HepG2 (cell line): ENCODE data around the gene CHKA. TPM values are rescaled to one million over a fixed set of nuclear protein-coding genes. Genes with fewer than 3 reads are reported as not detected.
A peak's percentile ranks its signal among the peaks of the same experiment; 100 is the strongest.

Experiments used
- BRD4 ChIP-seq: sonication (generic); formaldehyde crosslinking; IDR thresholded peaks from 2 replicates; pipeline ENCODE4 v1.4.0; 2020; ENCODE audit warnings: missing genetic modification reagents
- ELF3 ChIP-seq: IDR thresholded peaks from 2 replicates; pipeline ENCODE4 v1.6.1; 2016; ENCODE audit warnings: missing genetic modification reagents, missing compliant biosample characterization
- GATAD1 ChIP-seq: IDR thresholded peaks from 2 replicates; pipeline ENCODE4 v1.6.1; 2016; ENCODE audit warnings: missing genetic modification reagents, missing compliant biosample characterization
- JUND ChIP-seq: sonication (generic); formaldehyde crosslinking; IDR thresholded peaks from 2 replicates; pipeline ENCODE4 v1.8.0; 2022; ENCODE audit warnings: mild to moderate bottlenecking, missing genetic modification reagents
- MED8 ChIP-seq: sonication (generic); formaldehyde crosslinking; IDR thresholded peaks from 2 replicates; pipeline ENCODE4 v1.8.1; 2023; ENCODE audit warnings: mild to moderate bottlenecking, missing genetic modification reagents; ENCODE audit not compliant: insufficient replicate concordance
- MLLT10 ChIP-seq: sonication (generic); formaldehyde crosslinking; IDR thresholded peaks from 2 replicates; pipeline ENCODE4 v1.4.0; 2020; ENCODE audit warnings: missing genetic modification reagents
- RFX1 ChIP-seq: fragments of 450-650 bp; IDR thresholded peaks from 2 replicates; pipeline ENCODE4 v1.6.1; 2017
- SP5 ChIP-seq: IDR thresholded peaks from 2 replicates; pipeline ENCODE4 v1.6.1; 2016; ENCODE audit warnings: low read depth, borderline replicate concordance
- U2AF1 ChIP-seq: fragments of 200-400 bp; formaldehyde crosslinking; optimal IDR thresholded peaks from 2 replicates; pipeline ENCODE3; 2017; ENCODE audit warnings: mild to moderate bottlenecking, low read depth, low read length
- ZFP37 ChIP-seq: sonication (generic); formaldehyde crosslinking; IDR thresholded peaks from 2 replicates; pipeline ENCODE4 v1.4.0; 2020; ENCODE audit warnings: missing genetic modification reagents, borderline replicate concordance
- ZNF230 ChIP-seq: sonication (generic); formaldehyde crosslinking; IDR thresholded peaks from 2 replicates; pipeline ENCODE4 v1.4.0; 2020; ENCODE audit warnings: mild to moderate bottlenecking, missing genetic modification reagents
- ZNF367 ChIP-seq: sonication (generic); formaldehyde crosslinking; IDR thresholded peaks from 2 replicates; pipeline ENCODE4 v1.4.0; 2020; ENCODE audit warnings: missing genetic modification reagents, borderline replicate concordance
- ZNF432 ChIP-seq: sonication (generic); formaldehyde crosslinking; IDR thresholded peaks from 2 replicates; pipeline ENCODE4 v1.5.0; 2020; ENCODE audit warnings: missing genetic modification reagents, mild to moderate bottlenecking, borderline replicate concordance
- ZNF772 ChIP-seq: sonication (generic); formaldehyde crosslinking; IDR thresholded peaks from 2 replicates; pipeline ENCODE4 v1.5.0; 2020; ENCODE audit warnings: mild to moderate bottlenecking, missing genetic modification reagents
- ZNF777 ChIP-seq: sonication (generic); formaldehyde crosslinking; IDR thresholded peaks from 2 replicates; pipeline ENCODE4 v1.4.0; 2020; ENCODE audit warnings: missing genetic modification reagents
- polyA plus RNA-seq, 8 experiments: library from polyadenylated mRNA; depleted of rRNA in 3 of 8; stranded (reverse) in 7 of 8; unstranded in 1 of 8; fragments of >200 nt; fragmentation: Illumina TruSeq in 4 of 8; extraction: Trizol in 4 of 8; gene quantifications; 2 replicates each; pipeline versions ENCODE4 v1.2.1 to v1.2.3, GENCODE V29; 2011 to 2016; ENCODE audit warnings: low read depth in 4 of 8, missing spikeins in 1 of 8, mixed read lengths in 1 of 8; ENCODE audit not compliant: insufficient read depth in 1 of 8
- total RNA-seq, 5 experiments: library from RNA; depleted of rRNA; stranded (reverse); fragments of >200 nt; fragmentation: Illumina TruSeq; extraction: Trizol; gene quantifications; 2 replicates each; pipeline ENCODE4 v1.2.3, GENCODE V29; 2016; ENCODE audit warnings: low read depth in 1 of 5
- TF ChIP-seq, protein P1 (sequence below): sonication (generic); formaldehyde crosslinking; IDR thresholded peaks from one replicate; pipeline ENCODE4 v1.5.1; 2020; ENCODE audit warnings: mild to moderate bottlenecking, missing genetic modification reagents; ENCODE audit errors: not compliant biosample characterization
- TF ChIP-seq, protein P2 (sequence below): sonication (generic); formaldehyde crosslinking; IDR thresholded peaks from 2 replicates; pipeline ENCODE4 v1.8.0; 2022; ENCODE audit warnings: mild to moderate bottlenecking, missing genetic modification reagents, moderate library complexity
- TF ChIP-seq, protein P3 (sequence below): sonication (generic); formaldehyde crosslinking; IDR thresholded peaks from 2 replicates; pipeline ENCODE4 v1.5.0; 2020; ENCODE audit warnings: missing genetic modification reagents
- TF ChIP-seq, protein P4 (sequence below): sonication (generic); formaldehyde crosslinking; IDR thresholded peaks from 2 replicates; pipeline ENCODE4 v1.8.0; 2022; ENCODE audit warnings: mild to moderate bottlenecking, missing genetic modification reagents

CHKA gene
- total and polyA plus RNA-seq, 2 of the 13 experiments (the other 11 are each of a cell fraction or from before 2014, with no cell fraction given) = 71.6 to 92.7 TPM

DNA sequence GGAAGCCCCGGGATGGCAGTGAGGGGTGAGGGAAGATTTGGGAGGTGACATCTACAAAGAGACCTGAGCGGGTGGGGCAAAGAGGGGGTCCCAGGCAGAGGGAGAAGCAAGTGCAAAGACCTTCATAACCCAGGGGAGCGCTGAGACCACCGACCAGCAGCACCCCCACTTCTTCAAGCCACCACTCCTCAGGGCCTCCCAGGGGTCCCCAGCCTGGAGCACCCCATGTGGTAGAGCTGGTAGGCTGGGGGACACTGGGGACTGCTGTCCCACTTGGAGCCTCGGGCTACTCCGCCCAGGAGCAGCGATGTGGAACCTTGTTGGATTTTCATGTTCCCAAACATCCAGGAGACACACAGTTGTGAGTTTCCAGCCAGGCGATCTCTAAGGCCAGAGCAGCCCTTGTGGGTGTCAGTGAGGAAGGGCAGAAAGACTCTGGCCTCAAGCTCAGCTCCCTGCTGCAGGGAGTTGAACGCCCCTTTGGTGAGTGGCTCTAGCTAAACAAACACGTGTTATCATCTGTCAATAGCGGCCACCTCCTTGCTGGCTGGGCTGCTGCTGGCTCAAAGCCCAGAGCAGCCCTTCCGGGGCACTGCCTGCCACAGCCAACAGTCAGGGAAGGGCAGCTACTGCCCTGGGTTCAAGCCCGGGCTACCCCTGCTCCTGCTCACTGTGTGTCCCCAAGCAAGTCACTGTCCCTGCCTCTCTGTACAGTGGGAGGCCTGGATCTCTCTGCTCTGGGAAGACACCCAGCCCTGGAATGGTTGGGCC is 25.7 kb upstream of the CHKA start (continued):
- TF ChIP-seq, protein P1, sequence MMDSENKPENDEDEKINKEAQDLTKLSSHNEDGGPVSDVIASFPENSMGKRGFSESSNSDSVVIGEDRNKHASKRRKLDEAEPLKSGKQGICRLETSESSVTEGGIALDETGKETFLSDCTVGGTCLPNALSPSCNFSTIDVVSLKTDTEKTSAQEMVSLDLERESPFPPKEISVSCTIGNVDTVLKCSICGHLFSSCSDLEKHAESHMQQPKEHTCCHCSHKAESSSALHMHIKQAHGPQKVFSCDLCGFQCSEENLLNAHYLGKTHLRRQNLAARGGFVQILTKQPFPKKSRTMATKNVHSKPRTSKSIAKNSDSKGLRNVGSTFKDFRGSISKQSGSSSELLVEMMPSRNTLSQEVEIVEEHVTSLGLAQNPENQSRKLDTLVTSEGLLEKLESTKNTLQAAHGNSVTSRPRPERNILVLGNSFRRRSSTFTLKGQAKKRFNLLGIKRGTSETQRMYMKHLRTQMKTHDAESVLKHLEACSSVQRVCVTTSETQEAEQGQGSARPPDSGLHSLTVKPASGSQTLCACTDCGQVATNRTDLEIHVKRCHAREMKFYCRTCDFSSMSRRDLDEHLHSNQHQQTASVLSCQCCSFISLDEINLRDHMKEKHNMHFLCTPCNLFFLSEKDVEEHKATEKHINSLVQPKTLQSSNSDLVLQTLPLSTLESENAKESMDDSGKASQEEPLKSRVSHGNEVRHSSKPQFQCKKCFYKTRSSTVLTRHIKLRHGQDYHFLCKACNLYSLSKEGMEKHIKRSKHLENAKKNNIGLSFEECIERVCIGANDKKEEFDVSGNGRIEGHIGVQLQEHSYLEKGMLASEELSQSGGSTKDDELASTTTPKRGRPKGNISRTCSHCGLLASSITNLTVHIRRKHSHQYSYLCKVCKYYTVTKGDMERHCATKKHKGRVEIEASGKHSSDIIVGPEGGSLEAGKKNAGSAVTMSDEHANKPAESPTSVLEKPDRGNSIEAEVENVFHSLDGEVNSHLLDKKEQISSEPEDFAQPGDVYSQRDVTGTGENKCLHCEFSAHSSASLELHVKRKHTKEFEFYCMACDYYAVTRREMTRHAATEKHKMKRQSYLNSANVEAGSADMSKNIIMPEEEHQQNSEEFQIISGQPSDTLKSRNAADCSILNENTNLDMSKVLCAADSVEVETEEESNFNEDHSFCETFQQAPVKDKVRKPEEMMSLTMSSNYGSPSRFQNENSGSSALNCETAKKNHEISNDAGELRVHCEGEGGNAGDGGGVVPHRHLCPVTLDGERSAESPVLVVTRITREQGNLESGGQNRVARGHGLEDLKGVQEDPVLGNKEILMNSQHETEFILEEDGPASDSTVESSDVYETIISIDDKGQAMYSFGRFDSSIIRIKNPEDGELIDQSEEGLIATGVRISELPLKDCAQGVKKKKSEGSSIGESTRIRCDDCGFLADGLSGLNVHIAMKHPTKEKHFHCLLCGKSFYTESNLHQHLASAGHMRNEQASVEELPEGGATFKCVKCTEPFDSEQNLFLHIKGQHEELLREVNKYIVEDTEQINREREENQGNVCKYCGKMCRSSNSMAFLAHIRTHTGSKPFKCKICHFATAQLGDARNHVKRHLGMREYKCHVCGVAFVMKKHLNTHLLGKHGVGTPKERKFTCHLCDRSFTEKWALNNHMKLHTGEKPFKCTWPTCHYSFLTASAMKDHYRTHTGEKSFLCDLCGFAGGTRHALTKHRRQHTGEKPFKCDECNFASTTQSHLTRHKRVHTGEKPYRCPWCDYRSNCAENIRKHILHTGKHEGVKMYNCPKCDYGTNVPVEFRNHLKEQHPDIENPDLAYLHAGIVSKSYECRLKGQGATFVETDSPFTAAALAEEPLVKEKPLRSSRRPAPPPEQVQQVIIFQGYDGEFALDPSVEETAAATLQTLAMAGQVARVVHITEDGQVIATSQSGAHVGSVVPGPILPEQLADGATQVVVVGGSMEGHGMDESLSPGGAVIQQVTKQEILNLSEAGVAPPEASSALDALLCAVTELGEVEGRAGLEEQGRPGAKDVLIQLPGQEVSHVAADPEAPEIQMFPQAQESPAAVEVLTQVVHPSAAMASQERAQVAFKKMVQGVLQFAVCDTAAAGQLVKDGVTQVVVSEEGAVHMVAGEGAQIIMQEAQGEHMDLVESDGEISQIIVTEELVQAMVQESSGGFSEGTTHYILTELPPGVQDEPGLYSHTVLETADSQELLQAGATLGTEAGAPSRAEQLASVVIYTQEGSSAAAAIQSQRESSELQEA (CRISPR knock-in tag) = no peak
- TF ChIP-seq ELF3 (peak; percentile 89), MED8 (CRISPR knock-in tag) (peak; percentile 75), ZNF777 (no peak), BRD4 (no peak; the same call in 1 of the 2 replicates), RFX1 (no peak), ZNF230 (CRISPR knock-in tag) (0 out of 2 replicates have a peak, but pooled peaks have one; percentile 50), ZFP37 (peak; percentile 61; the same call in 1 of the 2 replicates), ZNF432 (CRISPR knock-in tag) (no peak), GATAD1 (peak; percentile 71), ZNF772 (CRISPR knock-in tag) (peak; percentile 97), ZNF367 (no peak), SP5 (CRISPR knock-in tag) (peak; percentile 90), U2AF1 (no peak), JUND (peak; percentile 38; the same call in 1 of the 2 replicates), MLLT10 (CRISPR knock-in tag) (no peak)
- TF ChIP-seq, protein P2, sequence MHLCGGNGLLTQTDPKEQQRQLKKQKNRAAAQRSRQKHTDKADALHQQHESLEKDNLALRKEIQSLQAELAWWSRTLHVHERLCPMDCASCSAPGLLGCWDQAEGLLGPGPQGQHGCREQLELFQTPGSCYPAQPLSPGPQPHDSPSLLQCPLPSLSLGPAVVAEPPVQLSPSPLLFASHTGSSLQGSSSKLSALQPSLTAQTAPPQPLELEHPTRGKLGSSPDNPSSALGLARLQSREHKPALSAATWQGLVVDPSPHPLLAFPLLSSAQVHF (CRISPR knock-in tag) = no peak
- TF ChIP-seq, protein P3, sequence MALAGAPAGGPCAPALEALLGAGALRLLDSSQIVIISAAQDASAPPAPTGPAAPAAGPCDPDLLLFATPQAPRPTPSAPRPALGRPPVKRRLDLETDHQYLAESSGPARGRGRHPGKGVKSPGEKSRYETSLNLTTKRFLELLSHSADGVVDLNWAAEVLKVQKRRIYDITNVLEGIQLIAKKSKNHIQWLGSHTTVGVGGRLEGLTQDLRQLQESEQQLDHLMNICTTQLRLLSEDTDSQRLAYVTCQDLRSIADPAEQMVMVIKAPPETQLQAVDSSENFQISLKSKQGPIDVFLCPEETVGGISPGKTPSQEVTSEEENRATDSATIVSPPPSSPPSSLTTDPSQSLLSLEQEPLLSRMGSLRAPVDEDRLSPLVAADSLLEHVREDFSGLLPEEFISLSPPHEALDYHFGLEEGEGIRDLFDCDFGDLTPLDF (CRISPR knock-in tag) = no peak
- TF ChIP-seq, protein P4, sequence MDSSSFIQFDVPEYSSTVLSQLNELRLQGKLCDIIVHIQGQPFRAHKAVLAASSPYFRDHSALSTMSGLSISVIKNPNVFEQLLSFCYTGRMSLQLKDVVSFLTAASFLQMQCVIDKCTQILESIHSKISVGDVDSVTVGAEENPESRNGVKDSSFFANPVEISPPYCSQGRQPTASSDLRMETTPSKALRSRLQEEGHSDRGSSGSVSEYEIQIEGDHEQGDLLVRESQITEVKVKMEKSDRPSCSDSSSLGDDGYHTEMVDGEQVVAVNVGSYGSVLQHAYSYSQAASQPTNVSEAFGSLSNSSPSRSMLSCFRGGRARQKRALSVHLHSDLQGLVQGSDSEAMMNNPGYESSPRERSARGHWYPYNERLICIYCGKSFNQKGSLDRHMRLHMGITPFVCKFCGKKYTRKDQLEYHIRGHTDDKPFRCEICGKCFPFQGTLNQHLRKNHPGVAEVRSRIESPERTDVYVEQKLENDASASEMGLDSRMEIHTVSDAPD = peak; percentile 81; the same call in 1 of the 2 replicates
